GM21381 (cell line): Measurements from ENCODE around the gene AXIN1.
"Not testable (repeated sequence)": the region's sequence is repeated elsewhere in the genome, so short reads cannot be mapped to it uniquely, and the experiment has no call there.

Source experiments
- ATAC-seq: cut with Tn5 transposase; IDR thresholded peaks from one replicate; pipeline ENCODE4 v1.9.1; 2021; ENCODE audit warnings: mild to moderate bottlenecking, moderate library complexity; ENCODE audit not compliant: unreplicated experiment

The AXIN1 gene

GRCh38 chr16:354971-355461, 2.5 kb upstream of the AXIN1 start:
- no peak for ATAC-seq

GRCh38 chr16:354291-354881, 1.9 kb upstream of the AXIN1 start:
- no peak for ATAC-seq

GRCh38 chr16:353404-354290, 1.1 kb upstream of the AXIN1 start:
- ATAC-seq = no peak

GRCh38 chr16:351804-352520, 561 bp downstream of the AXIN1 start:
- peak; percentile 24 for ATAC-seq

GRCh38 chr16:350203-350602, 2.3 kb downstream of the AXIN1 start:
- ATAC-seq = no peak

GRCh38 chr16:349211-349610, 3.3 kb downstream of the AXIN1 start:
- ATAC-seq = no peak

GRCh38 chr16:348495-348894, 4.0 kb downstream of the AXIN1 start:
- not testable (repeated sequence) for ATAC-seq

- ATAC-seq = no peak
Measured at GRCh38 chr16:347203-347602, 5.3 kb downstream of the AXIN1 start.

GRCh38 chr16:346587-346986, 5.9 kb downstream of the AXIN1 start:
- no peak for ATAC-seq

- no peak for ATAC-seq
Measured at GRCh38 chr16:345772-346171, 6.8 kb downstream of the AXIN1 start.

- ATAC-seq = no peak
Measured at GRCh38 chr16:342455-343213, 9.9 kb downstream of the AXIN1 start.

- not testable (repeated sequence) for ATAC-seq
Measured at GRCh38 chr16:341974-342336, 10.6 kb downstream of the AXIN1 start.

- ATAC-seq = not testable (repeated sequence)
Measured at GRCh38 chr16:341095-341973, 11.2 kb downstream of the AXIN1 start.

GRCh38 chr16:340370-341091, 12.0 kb downstream of the AXIN1 start:
- no peak for ATAC-seq

GRCh38 chr16:339680-340079, 12.8 kb downstream of the AXIN1 start:
- ATAC-seq = no peak

- no peak for ATAC-seq
Measured at GRCh38 chr16:337975-338575, 14.4 kb downstream of the AXIN1 start.

- no peak for ATAC-seq
Measured at GRCh38 chr16:337437-337836, 15.1 kb downstream of the AXIN1 start.

GRCh38 chr16:336269-336668, 16.3 kb downstream of the AXIN1 start:
- no peak for ATAC-seq
